ENCODE data around the gene NPW.

The NPW gene

DNA sequence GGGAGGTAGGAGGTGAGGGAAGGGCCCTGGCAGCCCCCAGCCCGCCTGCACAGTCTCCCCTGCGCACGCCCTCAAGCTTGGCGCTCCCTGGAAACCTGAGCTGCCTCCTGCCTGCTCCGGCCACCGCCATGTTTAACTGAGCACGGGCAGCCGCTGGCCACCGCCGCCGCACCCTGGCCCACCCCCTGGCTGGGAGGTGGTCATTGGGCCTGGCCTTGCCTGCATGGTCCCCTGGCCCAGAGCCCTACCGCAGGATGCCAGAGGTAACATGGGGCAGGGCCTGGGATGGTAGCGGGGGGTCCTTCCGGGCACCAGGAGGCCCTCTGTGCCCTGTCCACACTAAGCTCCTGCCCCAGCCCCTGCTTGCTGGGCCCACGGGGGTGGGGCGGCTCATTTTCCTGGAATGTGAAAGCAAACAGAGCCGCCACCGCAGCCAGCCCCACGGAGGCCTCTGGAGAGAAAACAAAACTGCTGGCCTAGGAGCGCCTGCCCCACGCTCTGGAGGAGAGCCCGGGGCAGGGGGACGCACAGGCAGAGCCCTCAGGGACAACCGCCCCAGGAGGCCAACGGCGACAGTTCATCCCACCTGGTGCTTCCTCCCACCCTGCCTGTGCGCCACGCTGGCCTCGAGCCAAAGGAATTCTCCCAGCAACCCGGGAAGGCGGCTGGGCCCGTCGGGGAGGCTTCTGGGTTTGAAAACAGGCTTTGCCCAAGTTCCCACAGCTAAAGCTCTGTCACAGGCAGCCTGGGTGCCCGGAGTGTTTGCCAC lies 16.0 kb downstream of the NPW start:
- DNase-seq (ENCODE audit: low read depth, low spot score): peak; percentile 85

DNA sequence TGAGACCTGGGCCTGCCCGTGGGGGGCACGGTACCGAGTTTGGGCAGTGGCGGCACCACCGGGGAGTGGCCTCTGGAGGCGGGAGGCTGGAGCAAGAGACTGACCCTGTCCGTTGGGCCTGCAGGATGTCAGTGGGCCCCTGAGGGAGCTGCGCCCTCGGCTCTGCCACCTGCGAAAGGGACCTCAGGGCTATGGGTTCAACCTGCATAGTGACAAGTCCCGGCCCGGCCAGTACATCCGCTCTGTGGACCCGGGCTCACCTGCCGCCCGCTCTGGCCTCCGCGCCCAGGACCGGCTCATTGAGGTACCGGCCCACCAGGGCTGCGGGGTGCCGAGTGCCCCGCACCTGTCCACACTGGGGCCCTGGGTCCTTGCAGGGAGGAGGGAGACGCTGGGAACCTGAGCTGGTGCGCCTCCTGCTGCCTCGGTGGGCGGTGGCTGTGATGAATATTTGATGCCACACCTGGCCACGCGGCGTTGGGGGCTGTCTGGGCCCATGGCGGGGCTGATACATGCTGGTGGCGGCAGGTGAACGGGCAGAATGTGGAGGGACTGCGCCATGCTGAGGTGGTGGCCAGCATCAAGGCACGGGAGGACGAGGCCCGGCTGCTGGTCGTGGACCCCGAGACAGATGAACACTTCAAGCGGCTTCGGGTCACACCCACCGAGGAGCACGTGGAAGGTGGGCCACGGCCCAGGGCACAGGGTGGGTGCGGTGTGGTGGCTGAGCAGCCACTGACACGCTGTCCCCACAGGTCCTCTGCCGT lies 16.8 kb downstream of the NPW start:
- DNase-seq (ENCODE audit: low read depth, low spot score): no peak

DNA sequence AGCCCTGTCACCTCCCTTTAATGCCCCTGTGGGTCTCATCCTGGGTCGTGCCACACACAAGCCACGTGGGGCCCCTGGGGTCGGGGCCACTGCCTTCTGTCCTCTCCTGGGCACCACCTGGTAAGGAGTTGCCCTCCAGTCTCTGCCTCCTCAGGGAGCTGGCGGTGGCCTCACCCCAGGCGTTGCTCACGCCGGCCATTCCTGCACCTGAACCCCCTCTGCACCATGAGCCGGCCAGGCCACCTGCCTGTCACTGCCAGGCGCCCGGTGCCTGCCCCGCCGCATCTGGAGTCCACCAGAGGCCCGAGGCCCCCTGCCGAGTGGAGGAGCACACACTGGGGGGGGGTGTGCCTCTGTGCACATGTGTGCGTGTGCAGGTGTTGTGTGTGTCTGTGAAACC lies 17.5 kb downstream of the NPW start:
- DNase-seq (ENCODE audit: low read depth, low spot score): no peak

DNA sequence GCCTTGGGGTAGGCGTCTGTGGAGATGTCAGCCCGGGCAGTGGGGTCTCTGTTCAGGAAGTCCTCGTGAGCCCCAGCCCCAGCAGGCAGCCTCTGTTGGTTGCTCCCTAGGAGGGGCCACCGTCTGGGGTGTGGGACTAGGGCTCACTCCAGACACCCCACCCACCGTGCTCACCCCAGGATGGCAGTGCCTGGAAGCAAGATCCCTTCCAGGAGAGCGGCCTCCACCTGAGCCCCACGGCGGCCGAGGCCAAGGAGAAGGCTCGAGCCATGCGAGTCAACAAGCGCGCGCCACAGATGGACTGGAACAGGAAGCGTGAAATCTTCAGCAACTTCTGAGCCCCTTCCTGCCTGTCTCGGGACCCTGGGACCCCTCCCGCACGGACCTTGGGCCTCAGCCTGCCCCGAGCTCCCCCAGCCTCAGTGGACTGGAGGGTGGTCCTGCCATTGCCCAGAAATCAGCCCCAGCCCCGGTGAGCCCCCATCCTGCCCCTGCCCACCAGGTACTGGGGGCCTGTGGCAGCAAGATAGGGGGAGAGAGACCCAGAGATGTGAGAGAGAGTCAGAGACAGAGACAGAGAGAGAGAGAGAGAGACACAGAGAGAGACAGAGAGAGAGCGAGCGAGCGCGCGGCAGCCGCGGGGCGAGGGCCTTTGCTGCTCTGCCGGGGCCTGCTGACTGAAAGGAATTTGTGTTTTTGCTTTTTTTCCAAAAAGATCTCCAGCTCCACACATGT lies 18.2 kb downstream of the NPW start:
- DNase-seq (ENCODE audit: low read depth, low spot score): no peak

DNA sequence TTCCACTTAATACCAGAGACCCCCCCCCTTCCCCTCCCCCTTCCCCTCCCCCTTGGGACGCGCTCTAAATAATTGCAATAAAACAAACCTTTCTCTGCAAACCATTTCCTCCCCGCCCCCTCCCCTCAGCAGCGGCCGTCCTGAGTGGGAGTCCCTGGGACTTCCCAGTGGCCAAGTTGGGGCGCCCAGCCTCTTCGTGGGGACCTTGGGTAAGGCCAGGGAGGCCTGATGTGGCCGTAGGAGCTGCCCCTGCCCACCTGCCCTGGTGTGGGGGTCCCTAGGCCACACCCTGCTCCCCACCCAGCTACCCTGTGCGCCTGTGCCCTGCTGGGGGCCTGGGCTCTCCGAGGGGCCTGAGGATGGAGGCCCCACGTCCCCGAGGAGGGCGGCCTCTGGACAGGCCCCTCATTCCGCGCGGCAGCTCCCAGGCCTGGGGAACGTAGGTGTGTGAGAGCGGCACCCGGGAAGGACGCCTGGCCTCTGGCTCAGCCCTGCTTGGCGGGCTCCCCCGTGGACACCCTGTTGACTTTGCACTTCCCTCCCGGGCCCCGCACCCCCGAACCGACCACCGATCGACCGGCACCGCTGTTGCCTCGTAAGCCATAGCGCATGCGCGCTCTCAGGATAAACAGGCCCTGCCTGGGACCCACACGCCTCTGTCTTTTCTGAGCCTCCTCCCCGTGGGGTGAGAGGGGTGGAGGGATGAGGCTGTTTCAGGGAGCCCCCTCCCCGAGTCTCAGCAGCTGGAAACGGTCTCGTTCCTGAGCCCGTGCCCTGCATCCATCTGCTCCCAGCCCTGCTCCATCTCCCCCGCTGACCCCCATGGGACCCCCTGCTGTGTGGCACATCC lies 19.0 kb downstream of the NPW start:
- no peak for DNase-seq (ENCODE audit: low read depth, low spot score)

DNA sequence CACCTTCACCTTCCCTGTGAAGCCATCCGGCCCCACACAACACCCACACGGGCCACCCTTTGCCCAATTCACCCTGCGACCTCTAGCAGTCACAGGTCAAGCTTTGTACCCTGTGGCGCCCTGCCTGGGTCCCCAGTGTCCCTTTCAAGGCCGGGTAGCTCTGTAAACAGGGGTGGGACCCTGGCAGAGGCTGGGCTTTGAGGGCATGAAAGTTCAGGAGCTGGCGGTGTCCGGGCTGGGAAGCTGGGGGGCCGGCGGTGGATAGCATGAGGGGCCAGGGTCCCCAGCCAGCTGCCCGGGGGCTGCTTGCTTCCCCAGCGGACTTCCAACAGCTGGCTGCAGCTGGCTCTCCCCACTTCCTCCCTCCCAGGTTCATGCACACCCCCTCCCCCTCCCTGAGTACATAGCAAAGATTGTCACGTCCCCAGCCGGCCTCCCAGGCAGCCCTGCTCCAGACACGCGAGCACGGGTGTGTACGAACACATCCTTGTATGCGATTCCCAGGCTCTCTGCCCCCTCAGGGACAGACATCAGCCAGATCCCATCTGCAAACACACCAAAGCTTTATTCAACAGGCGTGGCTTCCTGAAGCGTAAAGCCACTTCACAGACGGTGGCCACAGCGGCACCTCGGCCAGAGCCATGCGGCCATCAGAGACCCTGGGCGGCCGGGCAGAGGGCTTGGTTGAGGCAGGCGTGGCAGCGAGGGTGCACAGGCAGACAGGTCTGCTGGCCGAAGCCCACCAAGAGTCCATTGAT lies 19.9 kb downstream of the NPW start:
- peak; percentile 80 for DNase-seq (ENCODE audit: low read depth, low spot score)

DNA sequence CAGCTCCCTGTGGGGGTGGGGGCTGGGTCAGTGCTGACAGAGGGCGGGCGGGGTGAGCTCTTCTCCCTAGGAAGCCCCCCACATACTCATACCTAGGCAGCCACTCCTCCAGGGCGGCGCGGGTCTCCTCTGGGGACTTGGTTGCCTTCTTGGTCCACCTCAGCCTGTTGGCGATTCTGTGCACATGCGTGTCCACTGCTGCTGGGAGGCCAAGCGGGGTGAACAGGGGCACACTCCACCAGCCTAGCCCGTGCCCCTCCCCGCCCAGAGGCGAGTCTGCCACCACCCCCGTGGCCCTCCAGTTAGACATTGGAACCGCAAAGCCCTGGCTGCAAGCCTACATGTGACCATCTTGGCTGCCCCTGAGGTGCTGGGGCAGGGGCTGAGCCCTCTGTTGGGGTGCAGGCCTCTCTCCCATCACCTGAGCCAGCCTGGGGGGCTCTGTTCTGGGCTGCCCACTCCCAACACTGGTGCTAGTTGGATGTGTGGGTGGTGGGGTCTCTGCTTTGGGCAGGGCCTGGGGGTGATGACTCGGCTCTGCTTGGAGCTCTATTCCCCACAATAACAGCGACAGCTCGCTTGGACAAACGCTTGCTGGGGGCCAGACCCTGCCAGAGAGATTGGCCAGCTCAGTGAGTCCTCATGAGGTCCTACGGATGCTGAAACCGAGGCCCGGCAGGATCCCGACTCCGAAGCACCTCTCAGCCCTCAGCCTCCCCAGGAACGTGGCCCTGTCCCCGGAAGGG lies 20.6 kb downstream of the NPW start:
- no peak for DNase-seq (ENCODE audit: low read depth, low spot score)

DNA sequence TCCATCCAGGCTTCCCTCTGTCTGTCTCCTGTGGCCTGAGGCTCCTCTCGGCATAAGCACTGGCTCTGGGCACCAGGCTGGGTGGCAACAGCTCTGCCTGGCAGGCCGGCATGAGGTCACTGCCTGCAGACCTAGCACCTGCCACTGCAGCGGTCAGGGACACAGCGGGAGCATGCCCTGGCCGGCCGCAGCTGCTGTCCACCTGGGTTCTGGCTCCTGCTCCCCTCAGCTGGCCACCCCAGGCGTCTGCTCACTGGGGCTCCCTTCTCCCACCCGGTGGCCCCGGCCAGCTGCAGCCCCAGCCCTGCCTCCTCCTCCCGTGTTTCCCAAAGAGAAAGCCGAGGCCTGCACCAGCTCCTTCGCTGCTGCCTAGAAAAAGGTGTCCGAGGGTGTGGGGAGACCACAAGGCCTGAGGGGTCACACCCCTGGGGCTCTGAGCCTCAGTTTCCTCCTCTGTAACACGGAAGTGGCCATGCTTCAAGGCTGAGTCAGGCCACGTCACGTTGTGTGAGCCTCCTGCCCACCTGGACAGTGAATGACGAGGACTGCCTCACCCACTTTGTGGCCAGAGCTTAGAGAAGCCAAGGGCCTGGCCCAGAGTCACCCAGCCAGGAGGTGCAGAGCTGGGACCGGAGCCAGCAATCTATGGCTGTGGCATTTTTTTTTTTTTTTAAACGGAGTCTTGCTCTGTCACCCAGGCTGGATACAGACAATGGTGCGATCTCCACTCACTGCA lies 21.4 kb downstream of the NPW start:
- DNase-seq (ENCODE audit: low read depth, low spot score): no peak

DNA sequence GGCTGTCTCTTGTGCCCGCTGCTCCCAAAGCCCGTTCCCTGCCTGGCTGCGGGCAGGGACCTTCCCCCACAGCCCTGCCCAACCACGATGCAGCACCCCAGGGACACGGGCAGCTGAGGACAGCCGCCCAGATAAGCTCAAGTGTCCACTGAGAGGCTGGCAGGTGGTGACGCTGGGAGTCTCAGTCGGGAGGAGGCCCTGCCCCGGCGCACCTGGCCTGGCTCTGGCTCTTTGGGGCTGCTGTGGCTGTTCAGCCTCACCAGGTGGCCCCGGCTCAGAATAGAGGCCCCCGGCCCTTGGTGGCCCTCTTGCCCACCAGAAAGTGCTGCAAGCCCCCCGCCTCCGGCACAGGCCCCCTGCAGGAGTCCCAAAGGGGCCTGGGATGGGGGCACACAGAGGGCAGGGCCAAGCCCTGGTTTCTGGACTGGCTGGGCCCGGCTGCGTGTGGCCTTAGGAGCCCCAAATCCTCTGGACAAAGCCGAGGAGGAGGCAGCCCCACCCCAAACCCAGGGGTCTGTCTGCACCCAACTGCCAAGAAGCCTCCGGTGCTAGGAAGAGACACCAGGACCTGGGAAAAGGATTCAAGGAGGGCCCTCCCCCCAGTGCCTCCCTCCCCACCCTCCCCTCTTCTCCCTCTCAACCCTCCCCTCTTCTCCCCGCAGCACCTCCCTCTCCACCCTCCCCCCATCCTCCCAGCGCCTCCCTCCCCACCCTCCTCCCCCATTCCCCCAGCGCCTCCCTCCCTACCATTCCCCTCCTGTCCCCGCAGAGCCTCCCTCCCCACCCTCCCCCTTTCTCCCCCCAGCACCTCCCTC lies 22.8 kb downstream of the NPW start:
- DNase-seq (ENCODE audit: low read depth, low spot score): no peak

DNA sequence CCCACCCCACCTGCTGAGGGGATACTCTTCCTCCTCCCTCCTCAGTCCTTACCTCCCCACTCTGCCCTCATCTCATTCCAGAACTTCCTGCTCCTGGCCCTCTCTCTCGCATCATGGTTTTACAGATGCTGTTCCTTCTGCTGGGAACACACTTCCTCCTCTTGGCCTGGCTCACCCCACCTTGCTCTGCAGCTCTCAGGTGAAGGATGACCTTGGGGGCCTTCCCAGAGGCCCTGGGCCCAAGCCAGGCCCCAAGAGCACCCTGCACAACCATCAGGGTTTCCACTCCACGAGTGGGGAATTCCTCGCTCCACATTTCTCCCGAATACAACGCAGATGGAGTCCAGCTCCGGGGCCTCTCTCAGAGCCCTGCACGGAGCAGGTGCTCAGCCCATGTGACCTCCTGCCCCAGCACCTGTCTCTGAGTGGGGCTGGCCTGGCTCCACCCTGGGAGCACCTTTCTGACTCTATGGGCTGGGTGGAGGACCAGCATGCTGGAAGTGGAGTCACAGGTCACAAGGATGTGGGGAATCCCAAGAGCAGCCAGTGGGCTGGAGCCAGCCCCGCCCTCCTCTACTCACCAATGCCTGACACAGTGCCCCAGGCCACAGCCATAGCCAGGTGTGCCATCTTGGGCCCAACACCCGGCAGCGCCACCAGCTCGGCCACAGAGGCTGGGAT lies 23.5 kb downstream of the NPW start:
- DNase-seq (ENCODE audit: low read depth, low spot score): no peak

DNA sequence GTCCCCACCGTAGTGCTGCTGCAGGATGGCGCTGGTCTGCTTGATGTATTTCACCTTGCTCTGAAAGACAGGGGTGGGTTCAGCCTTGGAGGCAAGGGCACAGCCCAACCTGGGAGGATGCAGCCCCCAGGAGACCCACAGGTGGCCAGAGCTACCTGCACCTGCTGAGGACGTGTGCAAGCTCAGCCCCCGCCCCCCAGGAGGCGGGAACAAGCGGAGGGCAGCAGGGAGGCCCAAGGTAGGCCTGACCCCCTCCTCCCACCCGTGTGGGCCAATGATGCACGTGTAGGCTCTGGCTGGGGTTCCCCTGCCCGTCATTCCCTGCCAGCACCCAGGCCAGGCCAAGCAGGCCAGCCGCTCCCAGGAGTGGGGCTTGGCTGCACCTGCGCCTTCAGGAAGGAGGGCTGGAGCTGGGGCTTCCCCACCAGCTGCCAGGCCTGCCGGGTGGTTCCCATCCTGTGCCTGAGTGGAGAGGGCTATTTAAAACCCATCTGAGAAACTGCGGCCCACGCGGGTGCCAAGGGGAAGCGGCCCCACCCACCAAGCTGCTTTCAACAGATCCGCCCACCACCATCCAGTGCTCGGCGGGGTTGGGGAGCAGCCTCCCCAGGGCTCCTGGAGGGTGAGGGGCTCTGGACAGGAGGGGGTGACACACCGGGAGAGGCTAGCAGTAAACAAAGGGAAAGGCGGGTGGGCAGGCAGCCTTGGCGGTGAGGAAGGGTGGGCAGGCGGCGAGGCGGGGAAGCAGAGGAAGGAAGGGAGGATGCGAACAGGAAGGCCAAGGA lies 24.3 kb downstream of the NPW start:
- no peak for DNase-seq (ENCODE audit: low read depth, low spot score)

DNA sequence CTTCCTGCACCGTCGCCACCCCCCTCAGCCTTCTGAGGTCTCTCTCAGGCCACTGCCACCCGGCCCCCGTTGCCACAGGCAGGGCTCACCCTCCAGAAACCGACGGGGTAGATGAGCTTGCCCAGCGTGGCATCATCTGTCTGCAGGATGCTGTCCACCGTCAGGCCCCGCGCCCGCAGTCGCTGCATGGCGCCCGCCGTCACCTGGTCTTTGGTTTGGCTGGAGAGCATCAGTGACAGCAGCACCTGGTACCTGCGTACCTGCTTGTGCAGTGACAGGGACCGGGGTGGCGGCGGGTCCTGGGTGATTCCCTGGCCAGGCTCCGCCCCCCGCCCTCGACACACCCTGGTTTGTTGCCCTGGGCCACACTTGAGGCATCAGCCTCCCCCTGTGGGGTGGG lies 25.0 kb downstream of the NPW start:
- no peak for DNase-seq (ENCODE audit: low read depth, low spot score)

DNA sequence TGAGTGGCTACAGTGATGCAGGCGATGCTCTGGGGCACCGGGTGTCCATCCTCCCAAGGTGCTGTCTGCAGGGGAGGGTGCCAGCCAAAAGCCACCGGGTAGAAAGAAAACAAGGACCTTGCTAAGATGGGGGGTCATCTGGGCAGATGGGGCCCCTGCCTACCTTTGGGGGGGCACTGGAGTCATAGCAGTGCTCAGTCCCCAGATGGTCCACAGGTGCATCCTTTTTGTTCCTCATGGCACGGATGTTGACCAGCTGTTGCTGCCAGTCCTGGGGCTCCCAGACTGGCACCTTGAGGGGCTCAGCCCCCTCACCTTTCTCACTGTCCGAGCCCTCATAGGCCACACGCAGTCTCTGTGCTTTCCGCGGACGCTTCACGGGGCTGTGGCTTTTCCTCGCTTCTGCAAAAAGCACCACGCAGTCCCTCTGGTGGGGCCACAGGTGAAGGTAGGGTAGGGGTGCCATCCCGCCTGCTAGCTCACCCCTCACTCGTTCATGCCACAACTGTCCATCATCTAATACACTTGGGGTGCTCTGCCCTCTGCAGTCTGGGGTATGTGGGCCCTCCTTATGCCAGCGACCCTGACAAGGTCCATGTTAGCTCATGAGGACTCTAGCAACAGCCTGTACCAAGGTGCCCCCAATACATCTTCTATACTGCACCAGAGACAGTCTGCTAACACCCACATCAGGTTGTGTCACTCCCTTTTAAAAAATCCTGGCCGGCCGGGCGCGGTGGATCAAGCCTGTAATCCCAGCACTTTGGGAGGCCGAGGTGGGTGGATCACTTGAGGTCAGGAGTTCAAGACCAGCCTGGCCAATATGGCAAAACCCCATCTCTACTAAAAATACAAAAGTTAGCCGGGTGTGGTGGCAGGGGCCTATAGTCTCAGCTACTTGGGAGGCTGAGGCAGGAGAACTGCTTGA lies 26.6 kb downstream of the NPW start:
- DNase-seq (ENCODE audit: low read depth, low spot score): no peak

DNA sequence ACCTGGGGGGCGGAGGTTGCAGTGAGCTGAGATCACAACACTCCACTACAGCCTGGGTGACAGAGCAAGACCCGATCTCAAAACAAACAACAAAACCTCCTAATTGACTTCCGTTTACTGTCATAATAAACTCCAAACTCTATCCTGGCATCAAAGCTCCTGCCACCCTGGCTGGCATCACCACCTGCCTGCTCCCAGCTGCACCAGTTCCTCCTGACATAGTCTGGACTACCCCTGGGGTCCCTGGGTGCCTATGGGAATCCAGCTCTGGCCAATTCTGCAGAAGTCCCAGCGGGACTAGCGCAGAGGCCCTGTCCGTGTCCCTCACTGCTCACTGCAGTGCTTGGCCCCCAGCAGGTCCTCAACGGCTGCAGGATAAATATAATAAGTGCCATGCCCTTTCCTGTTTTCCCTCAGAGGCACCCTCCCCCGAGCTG lies 27.3 kb downstream of the NPW start:
- no peak for DNase-seq (ENCODE audit: low read depth, low spot score)

DNA sequence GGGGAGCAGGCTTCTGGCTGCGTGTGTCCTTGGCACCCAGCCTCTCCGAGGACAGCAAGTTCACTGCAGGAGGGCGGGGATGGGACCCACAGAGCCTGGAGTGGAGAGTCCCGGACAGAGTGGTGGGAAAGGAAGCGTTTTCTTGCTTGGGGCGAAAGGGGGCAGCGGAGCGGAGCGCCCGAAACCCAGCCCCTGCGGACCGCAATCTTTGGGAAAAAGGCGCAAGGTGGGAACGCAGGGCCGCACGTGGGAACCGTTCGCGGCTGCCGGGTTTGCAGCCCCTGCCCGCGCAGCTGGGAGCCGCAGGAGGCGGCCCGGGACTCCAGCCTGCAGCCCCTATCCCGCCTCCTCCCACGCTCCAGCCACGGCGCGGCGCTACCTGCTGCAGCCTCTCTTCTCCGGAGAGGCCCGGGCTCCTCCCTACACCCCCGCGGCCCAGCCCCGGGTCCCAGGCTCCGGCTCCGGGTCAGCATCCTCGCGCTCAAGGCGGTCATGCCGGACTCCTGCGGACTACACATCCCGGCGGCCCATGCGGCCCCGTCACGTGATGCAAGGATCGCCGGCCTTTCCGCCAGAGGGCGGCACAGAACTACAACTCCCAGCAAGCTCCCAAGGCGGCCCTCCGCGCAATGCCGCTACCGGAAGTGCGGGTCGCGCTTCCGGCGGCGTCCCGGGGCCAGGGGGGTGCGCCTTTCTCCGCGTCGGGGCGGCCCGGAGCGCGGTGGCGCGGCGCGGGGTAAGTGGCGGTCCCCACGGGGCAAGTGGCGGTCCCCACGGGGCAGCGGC lies 27.9 kb downstream of the NPW start, which contains the start of the genes NTHL1 and TSC2:
Gene NTHL1, minus strand, starts transcription at position 505 of the 786 bp plus-strand sequence. Its CDS starts 11 bp downstream, at position 494.
Gene TSC2, plus strand, starts transcription at position 656 of the 786 bp plus-strand sequence. CDS start 631 bp downstream, outside the sequence.
- DNase-seq (ENCODE audit: low read depth, low spot score): peak; percentile 88
